K562 (cell line): ENCODE measurements around the gene RUFY2. TPM values are rescaled to one million over a fixed set of nuclear protein-coding genes. Genes with fewer than 3 reads are reported as not detected.
A peak's percentile ranks its signal among the peaks of the same experiment; 100 is the strongest.

Experiments
- ARID3B ChIP-seq: fragments of 250-450 bp; sonication (Bioruptor Pico); IDR thresholded peaks from 2 replicates; pipeline ENCODE4 v1.4.0; 2020; ENCODE audit warnings: borderline replicate concordance
- BDP1 ChIP-seq: IDR thresholded peaks from 3 replicates; pipeline ENCODE4 v1.6.1; 2011; ENCODE audit not compliant: insufficient read length, insufficient read depth
- CBX3 ChIP-seq, 2 experiments: IDR thresholded peaks; 1 replicate in 1 of 2; 2 replicates in 1 of 2; pipeline ENCODE4 v1.6.1; 2012; ENCODE audit warnings: inconsistent platforms in 2 of 2, low read length in 2 of 2, borderline replicate concordance in 1 of 2, control low read depth in 1 of 2
- ELF2 ChIP-seq: fragments of 250-450 bp; sonication (Bioruptor Pico); IDR thresholded peaks from 2 replicates; pipeline ENCODE4 v1.5.0; 2021; ENCODE audit warnings: mild to moderate bottlenecking
- GTF2F1 ChIP-seq: IDR thresholded peaks from 2 replicates; pipeline ENCODE4 v1.6.1; 2011; ENCODE audit warnings: low read depth, low read length, improper control_type of control experiment
- GTF3C2 ChIP-seq: IDR thresholded peaks from 3 replicates; pipeline ENCODE4 v1.6.1; 2011; ENCODE audit warnings: borderline replicate concordance, mild to moderate bottlenecking, moderate library complexity; ENCODE audit not compliant: insufficient read length; ENCODE audit errors: extremely low read depth
- HBP1 ChIP-seq: fragments of 450-650 bp; formaldehyde crosslinking; IDR thresholded peaks from 2 replicates; pipeline ENCODE4 v1.4.0; 2022; ENCODE audit warnings: missing genetic modification characterization
- HNRNPLL ChIP-seq: fragments of 200-400 bp; formaldehyde crosslinking; IDR thresholded peaks from 2 replicates; pipeline ENCODE4 v1.6.1; 2017; ENCODE audit warnings: low read length, low read depth, mild to moderate bottlenecking; ENCODE audit not compliant: poor library complexity, severe bottlenecking
- HSF4 ChIP-seq: fragments of 250-450 bp; sonication (Bioruptor Pico); IDR thresholded peaks from 2 replicates; pipeline ENCODE4 v2.1.2; 2022; ENCODE audit warnings: mild to moderate bottlenecking, moderate library complexity, borderline replicate concordance
- MCM3 ChIP-seq: fragments of 450-650 bp; IDR thresholded peaks from 2 replicates; pipeline ENCODE4 v1.6.1; 2016
- MITF ChIP-seq: IDR thresholded peaks from 2 replicates; pipeline ENCODE4 v1.6.1; 2014; ENCODE audit warnings: antibody characterized with exemption
- RB1 ChIP-seq: fragments of 450-650 bp; IDR thresholded peaks from 2 replicates; pipeline ENCODE4 v1.6.1; 2017; ENCODE audit warnings: low read depth, mild to moderate bottlenecking
- RBM34 ChIP-seq: fragments of 200-400 bp; formaldehyde crosslinking; IDR thresholded peaks from 2 replicates; pipeline ENCODE4 v1.6.1; 2018; ENCODE audit warnings: low read length, borderline replicate concordance; ENCODE audit not compliant: insufficient read depth
- SAP30 ChIP-seq: fragments of 200-600 bp; sonication (generic); IDR thresholded peaks from 2 replicates; pipeline ENCODE4 v1.6.1; 2012; ENCODE audit warnings: borderline replicate concordance, low read depth, mild to moderate bottlenecking, moderate library complexity, low read length, control low read depth, inconsistent platforms; ENCODE audit not compliant: insufficient read depth, poor library complexity, severe bottlenecking
- TCFL5 ChIP-seq: fragments of 250-450 bp; sonication (Bioruptor Pico); conservative IDR thresholded peaks from 2 replicates; pipeline ENCODE4 v1.6.1; 2021; ENCODE audit warnings: mild to moderate bottlenecking, moderate library complexity, matching md5 sums
- ZC3H8 ChIP-seq: fragments of 450-650 bp; IDR thresholded peaks from 2 replicates; pipeline ENCODE4 v1.6.1; 2017
- ZFP30 ChIP-seq: fragments of 250-450 bp; sonication (Bioruptor Pico); IDR thresholded peaks from 2 replicates; pipeline ENCODE4 v1.8.0; 2022; ENCODE audit warnings: moderate library complexity, mild to moderate bottlenecking, inconsistent platforms, borderline replicate concordance
- ZNF511 ChIP-seq: sonication (generic); formaldehyde crosslinking; IDR thresholded peaks from 2 replicates; pipeline ENCODE4 v1.8.0; 2022; ENCODE audit warnings: mild to moderate bottlenecking, missing genetic modification reagents
- ZNF75A ChIP-seq: fragments of 450-650 bp; formaldehyde crosslinking; IDR thresholded peaks from 2 replicates; pipeline ENCODE4 v1.4.0; 2020; ENCODE audit warnings: mild to moderate bottlenecking
- ZNF830 ChIP-seq: fragments of 250-450 bp; sonication (Bioruptor Pico); IDR thresholded peaks from 2 replicates; pipeline ENCODE4 v1.5.0; 2021; ENCODE audit warnings: mild to moderate bottlenecking
- polyA plus RNA-seq, 8 experiments: library from polyadenylated mRNA; depleted of rRNA in 4 of 8; stranded (reverse) in 5 of 8; unstranded in 3 of 8; fragments of >200 nt; fragmentation: Nextera tagmentation in 2 of 8; fragmentation: Illumina TruSeq in 1 of 8; extraction: Ambion mirVana in 2 of 8; extraction: Trizol in 1 of 8; gene quantifications; 2 replicates each; pipeline versions ENCODE4 v1.2.1 to v1.2.3, GENCODE V29; 2011 to 2014; ENCODE audit warnings: inconsistent platforms in 1 of 8, missing spikeins in 1 of 8
- total RNA-seq, 7 experiments: library from RNA; depleted of rRNA in 6 of 7; stranded (reverse); fragments of >200 nt in 6 of 7; fragmentation: Illumina TruSeq in 2 of 7; extraction: Trizol in 2 of 7; gene quantifications; 2 replicates each; pipeline versions ENCODE4 v1.2.1 to v1.2.3, GENCODE V29; 2011 to 2021; ENCODE audit warnings: low replicate concordance in 1 of 7

RUFY2 gene
- total and polyA plus RNA-seq, 9 of the 15 experiments (the other 6 are each of a cell fraction or from before 2014, with no cell fraction given) = 3.7 to 20.1 (median 12.6) TPM

GRCh38 chr10:68406111-68406814, 814 bp downstream of the RUFY2 start (continued):
- TF ChIP-seq ZNF511 (no peak), RB1 (no peak), MITF (0 out of 2 replicates have a peak, but pooled peaks have one; percentile 12), ARID3B (CRISPR knock-in tag) (no peak), RBM34 (no peak), HBP1 (no peak), BDP1 (no peak), HNRNPLL (no peak), ZNF75A (CRISPR knock-in tag) (no peak), HSF4 (no peak), GTF3C2 (no peak), TCFL5 (CRISPR knock-in tag) (no peak), ZFP30 (no peak), GTF2F1 (no peak), ZC3H8 (no peak), CBX3 (IDR thresholded peaks at IDR 0.05; ENCODE audit: borderline replicate concordance in 1 of 2, low read length in 2 of 2) (peak in 1 of 2 experiments; percentile 23; a peak in 1 of 3 replicates), MCM3 (no peak), ZNF830 (CRISPR knock-in tag) (no peak), SAP30 (peak; percentile 31), ELF2 (no peak)
